Activated CD8-positive, alpha-beta memory T cell treated with anti-CD3 and anti-CD28 coated beads, Interleukin-2, amount 50 U/mL, for 24 hours (primary cell): ENCODE measurements around the gene CCDC63.
"Not testable (repeated sequence)": the region's sequence is repeated elsewhere in the genome, so short reads cannot be mapped to it uniquely, and the experiment has no call there.

ENCODE experiments used
- DNase-seq: peaks from one replicate; pipeline ENCODE4 v3.0.0-alpha.2; 2020; ENCODE audit errors: extremely low read depth

Gene CCDC63

DNA sequence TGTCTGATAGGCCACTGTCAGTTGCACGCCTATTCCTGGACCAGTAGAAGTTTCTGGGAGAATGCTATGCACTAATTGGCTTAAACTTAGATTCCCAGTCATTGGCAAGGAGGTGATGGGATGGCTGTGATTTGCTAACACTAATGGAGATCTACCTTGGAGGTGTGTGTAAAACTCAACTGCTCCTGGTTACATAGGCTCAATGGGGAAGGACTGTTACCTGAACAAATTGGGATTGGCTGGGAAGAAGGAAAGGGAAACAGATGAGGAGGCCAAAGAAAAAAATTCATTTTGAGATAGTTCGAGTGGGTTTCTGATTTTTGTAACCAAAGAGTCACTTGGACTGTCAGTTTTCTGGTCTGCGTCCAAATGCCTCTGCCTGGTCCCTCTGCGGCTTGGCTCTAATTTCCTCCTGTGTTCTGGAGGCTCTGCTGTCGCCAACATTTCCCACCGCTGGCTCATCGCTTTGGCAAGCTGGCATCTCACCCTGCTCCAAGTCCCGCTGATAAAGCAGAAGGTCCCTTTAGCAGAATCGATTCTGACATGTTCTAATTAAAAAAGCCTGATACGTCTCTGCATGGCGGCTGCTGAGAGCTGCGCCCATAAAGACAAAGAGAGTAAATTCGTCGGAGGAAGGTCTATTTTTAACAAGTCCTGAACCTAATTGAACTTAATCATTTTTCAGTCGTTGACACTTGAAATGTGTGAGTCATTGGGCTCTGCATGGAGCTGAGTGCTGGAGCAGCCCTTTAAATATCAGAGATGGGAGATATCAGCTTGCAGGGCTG, 2.0 kb upstream of the CCDC63 start:
- DNase-seq = no peak

DNA sequence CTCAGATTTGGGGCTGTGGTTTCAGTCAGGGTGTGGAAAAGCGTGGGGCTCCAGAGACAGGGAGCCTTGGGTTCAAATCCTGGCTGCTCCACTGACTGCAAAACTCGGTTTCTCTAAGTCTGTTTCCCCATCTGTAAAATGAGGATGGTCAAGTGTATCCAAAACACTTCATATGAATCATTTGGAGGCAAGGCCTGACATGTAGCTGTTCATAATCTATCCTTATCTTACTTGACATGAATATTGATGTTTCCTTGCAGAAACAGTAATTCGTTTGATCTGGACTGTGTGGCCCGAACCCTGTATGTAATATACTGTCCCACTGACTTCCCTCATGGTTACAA, 1.5 kb upstream of the CCDC63 start:
- no peak for DNase-seq

- DNase-seq = no peak
Observed at GRCh38 chr12:110848314-110848923, 1.6 kb downstream of the CCDC63 start.

DNA sequence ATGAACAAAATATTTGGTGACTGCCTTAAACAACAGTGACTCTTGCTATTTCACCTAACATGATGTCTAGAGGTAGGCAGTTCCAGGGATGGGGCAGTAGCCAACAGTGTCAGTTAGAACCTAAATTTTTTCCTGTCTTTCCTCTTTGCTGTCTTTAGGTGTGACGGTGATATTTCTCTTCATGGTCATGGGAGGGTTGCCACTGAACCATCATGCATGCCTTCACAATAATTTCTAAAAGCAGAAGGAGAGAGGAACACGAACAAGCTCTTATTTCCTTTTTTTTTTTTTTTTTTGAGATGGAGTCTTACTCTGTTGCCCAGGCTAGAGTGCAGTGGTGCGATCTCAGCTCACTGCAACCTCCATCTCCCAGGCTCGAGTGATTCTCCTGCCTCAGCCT, 2.4 kb downstream of the CCDC63 start:
- DNase-seq = no peak

GRCh38 chr12:110849748-110850403, 3.1 kb downstream of the CCDC63 start:
- no peak for DNase-seq

DNA sequence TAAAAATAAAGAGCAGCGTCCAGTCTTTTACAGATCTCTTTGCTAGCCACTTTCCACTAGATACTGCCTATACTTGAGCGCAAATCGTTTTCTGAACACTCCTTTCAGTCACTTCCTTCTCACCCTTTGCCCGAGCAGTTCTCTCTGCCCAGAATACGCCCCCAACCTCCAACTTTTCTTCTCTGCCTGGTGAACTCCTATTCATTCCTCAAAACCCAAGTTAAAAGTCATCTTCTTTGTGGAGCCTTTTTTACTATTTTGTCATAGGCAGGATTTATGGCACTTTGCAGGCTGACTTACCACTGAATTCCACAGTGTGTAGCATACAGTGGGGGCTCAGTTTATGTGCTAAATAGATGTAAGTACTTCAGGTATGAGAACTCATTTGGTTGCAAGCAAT, 4.0 kb downstream of the CCDC63 start:
- DNase-seq = no peak

- no peak for DNase-seq
Observed at GRCh38 chr12:110853836-110854235, 7.0 kb downstream of the CCDC63 start.

DNA sequence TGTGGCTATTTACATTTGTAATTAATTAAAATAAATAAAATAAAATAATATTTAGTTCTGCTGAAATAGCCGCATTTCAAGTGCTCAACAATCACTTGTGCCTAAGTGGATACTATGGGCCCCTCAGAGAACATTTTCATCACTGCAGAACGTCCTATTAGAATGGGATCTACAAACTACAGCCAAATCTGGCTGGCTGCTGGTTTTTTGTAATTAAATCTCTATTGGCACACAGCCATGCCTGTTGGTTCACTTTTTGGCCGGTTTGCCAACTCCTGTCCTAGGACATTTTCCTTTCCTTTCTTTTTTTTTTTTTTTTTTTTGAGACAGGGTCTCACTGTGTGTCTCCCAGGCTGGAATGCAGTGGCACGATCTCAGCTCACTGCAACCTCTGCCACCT, 9.8 kb downstream of the CCDC63 start:
- no peak for DNase-seq

DNA sequence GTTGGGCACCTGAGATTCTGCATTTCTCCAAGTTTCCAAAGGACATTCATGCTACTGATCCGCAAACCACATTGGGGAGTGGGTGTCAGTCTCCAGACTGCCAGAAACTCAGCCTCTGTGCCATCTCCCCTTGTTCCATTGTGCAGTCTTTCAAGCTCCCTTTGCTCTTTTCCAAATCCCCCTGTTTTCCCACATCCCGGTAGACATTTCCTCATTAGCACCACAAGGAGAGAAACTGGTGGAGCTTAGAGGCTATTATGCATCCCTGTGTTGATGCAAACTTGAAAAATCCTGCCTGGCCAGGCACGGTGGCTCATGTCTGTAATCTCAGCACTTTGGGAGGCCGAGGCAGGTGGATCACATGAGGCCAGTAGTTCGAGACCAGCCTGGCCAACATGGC, 10.7 kb downstream of the CCDC63 start:
- no peak for DNase-seq

DNA sequence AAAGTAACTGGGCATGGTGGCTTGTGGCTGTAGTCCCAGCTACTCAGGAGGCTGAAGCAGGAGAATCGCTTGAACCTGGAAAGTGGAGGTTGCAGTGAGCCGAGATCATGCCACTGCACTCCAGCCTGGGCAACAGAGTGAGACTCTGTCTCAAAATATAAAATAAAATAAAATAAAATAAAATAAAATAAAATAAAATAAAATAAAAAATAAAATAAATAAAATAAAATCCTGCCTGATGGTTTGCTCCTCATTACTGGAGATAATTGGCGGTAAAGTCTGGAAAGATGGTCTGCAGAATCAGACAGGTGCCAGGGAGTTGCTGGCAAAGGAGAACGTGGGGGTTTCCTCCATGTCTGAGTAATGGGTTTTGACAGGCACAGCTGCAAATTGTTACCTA, 11.2 kb downstream of the CCDC63 start:
- not testable (repeated sequence) for DNase-seq

DNA sequence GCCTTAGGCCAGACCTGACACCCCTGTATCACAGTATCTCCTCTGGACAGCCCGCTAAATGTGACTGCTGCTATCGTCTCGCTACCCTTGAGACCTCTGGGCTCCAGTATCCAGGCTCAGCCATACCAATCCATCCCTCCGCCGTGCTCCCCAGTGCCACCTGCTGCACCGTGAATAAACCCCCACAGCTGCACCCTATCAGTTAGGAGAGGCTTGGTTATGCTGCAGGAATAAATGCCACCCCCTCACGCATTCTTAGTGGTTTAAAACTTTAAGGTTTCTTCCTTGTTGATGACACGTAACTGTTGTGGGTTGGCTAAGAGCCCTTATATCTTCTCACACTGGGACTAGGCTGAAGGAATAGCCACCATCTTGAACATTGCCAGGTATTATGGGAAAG, 12.1 kb downstream of the CCDC63 start:
- DNase-seq = no peak

DNA sequence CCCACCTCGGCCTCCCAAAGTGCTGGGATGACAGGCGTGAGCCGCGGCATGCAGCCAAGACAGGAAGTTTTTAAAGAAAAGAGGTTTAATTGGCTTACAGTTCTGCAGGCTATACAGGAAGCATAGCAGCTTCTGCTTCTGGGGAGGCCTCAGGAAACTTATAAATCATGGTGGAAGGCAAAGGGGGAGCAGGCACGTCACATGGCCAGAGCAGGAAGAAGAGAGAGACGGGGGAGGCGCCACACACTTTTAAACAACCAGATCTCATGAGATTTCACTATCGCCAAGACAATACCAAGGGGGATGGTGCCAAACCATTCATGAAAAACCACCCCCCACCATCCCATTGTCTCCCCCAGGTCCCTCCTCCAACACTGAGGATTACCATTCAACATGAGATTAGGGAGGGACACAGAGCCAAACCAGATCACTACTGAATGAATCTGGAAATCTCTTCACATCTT, 14.1 kb downstream of the CCDC63 start:
- no peak for DNase-seq

- DNase-seq = no peak
Observed at GRCh38 chr12:110861729-110862128, 14.9 kb downstream of the CCDC63 start.

DNA sequence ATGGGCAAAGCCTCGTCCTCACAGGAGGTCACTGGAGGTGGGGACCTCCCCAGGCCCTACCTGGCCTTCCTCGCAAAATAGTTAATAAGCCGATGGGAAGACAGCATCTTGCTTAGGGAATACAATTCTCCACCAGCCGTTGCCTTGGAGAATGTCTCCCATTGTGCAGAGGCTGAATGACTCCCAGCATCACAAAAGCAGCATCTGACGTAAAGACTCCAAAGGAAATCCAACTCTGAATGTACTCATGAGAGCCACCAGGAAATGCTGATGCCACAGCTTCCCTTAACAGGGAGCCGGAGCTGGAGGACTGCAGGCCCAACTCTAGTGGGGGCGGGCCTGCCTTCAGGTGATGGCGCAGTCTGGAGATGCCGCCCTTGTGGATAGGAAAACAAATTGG, 15.5 kb downstream of the CCDC63 start:
- DNase-seq = no peak

DNA sequence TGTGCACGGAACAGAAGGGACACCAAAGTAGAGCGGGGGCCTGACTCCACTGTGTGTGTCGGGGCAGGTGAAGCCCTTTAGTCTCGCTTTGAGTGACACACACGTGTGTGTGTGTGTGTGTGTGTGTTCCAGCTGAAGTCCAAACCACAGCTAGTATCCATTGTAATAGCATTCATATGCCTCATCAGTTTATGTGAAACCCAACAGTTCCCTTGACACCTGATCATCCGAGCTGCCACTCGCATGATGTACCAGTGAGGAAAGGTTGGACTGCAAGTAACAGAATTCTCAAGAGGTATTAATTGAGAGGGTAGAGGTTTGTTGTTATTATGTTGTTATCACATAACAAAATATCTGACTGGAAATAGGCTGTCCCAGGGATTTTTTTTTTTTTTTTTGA, 16.4 kb downstream of the CCDC63 start:
- no peak for DNase-seq

- no peak for DNase-seq
Observed at GRCh38 chr12:110865521-110865920, 18.7 kb downstream of the CCDC63 start.

DNA sequence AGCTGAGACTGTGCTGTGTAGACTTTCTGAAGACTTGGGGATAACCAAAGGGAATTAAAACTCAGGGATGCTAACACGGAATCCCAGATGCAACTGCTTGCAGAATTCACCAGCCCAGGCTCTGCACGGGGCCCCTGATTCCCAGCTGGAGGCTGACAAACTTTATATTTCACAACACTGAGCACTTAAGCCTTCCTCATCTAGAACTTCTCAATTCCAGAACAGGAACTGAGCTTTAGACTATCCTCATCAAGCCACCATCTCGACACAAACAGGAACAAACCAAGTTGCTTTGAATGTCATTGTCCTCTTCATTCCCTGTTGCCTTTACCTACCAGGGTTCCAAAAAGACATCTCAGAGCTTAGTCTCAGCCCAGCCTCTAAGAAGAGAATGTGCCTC, 22.2 kb downstream of the CCDC63 start:
- no peak for DNase-seq

GRCh38 chr12:110869803-110870202, 23.0 kb downstream of the CCDC63 start:
- no peak for DNase-seq

- no peak for DNase-seq
Observed at GRCh38 chr12:110872100-110872499, 25.3 kb downstream of the CCDC63 start.

DNA sequence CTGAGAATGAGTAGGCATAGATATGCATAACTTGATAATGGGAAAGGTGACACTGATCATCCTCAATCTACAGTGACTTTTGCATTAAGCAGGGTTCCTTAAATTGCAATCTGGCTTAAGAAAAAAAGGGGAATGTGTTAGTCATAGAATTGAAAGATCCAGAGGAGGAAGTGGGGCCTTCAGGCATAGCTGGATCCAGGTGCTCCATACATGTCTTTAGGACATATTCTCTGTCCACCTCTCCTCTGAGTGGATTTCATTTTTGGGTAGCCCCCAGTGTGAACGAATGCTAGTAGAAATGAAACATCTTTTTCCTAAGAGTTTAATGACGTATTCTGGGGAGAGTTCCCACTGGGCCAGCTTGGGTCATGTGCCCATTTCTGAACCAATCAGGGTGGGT, 27.6 kb downstream of the CCDC63 start:
- no peak for DNase-seq

DNA sequence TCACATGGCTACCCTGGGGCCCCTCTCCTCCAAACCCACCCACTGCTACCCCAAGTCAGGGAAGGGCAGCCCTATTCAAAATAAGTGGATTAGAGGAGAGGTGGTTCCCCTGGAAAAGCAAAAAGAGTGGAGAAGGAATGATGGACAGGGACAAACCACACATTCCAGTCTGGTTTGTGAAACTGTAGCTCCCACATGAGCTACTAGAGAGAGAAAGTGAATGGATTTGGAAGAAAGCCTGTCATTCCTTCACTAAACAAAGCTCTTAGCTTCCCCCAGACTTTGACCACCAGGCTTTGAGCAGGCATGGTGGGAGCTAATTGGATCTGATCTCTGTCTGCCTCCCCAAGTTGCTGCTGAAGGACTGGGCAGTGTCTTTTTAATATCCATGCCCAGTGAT, 28.0 kb downstream of the CCDC63 start:
- DNase-seq = no peak

- DNase-seq = no peak
Observed at GRCh38 chr12:110880651-110881050, 33.9 kb downstream of the CCDC63 start.

- DNase-seq = no peak
Observed at GRCh38 chr12:110883251-110883650, 36.5 kb downstream of the CCDC63 start.
